Karpas-422 (cell line): ENCODE results near the gene RBM42. TPM values are rescaled to one million over a fixed set of nuclear protein-coding genes. Genes with fewer than 3 reads are reported as not detected.

Experiments
- DNase-seq: peaks from one replicate; pipeline ENCODE4 v3.0.0-alpha.2; 2015
- H2AFZ ChIP-seq: fragments of 200-600 bp; sonication (generic); 2 replicates; pipeline ENCODE4 v1.6.1; 2014; ENCODE audit warnings: antibody characterized with exemption, low read length, mixed read lengths
- H3K27ac ChIP-seq: fragments of 200-600 bp; sonication (generic); 2 replicates; pipeline ENCODE4 v1.5.1; 2014; ENCODE audit warnings: mild to moderate bottlenecking, low read length, moderate library complexity
- H3K27me3 ChIP-seq: fragments of 200-600 bp; sonication (generic); 2 replicates; pipeline ENCODE4 v1.6.1; 2014; ENCODE audit warnings: low read length, mixed read lengths
- H3K36me3 ChIP-seq: fragments of 200-600 bp; sonication (generic); 2 replicates; pipeline ENCODE4 v1.6.1; 2014; ENCODE audit warnings: low read length, mixed read lengths; ENCODE audit not compliant: insufficient read depth
- H3K4me1 ChIP-seq: fragments of 200-600 bp; sonication (generic); 2 replicates; pipeline ENCODE4 v1.6.1; 2014; ENCODE audit warnings: mild to moderate bottlenecking, low read length, mixed read lengths
- H3K4me2 ChIP-seq: fragments of 200-600 bp; sonication (generic); 2 replicates; pipeline ENCODE4 v1.6.1; 2014; ENCODE audit warnings: low read length, low read depth, mild to moderate bottlenecking; ENCODE audit not compliant: poor library complexity, severe bottlenecking
- H3K4me3 ChIP-seq: fragments of 200-600 bp; sonication (generic); 2 replicates; pipeline ENCODE4 v1.5.1; 2014; ENCODE audit warnings: mild to moderate bottlenecking, antibody characterized with exemption, low read length, mixed read lengths
- H3K79me2 ChIP-seq: fragments of 200-600 bp; sonication (generic); 2 replicates; pipeline ENCODE4 v1.6.1; 2014; ENCODE audit warnings: mild to moderate bottlenecking, low read length, mixed read lengths
- H3K9ac ChIP-seq: fragments of 200-600 bp; sonication (generic); 2 replicates; pipeline ENCODE4 v1.6.0; 2014; ENCODE audit warnings: low read length
- H3K9me2 ChIP-seq: fragments of 200-600 bp; sonication (generic), shearing (Covaris generic); replicated peaks from 2 replicates; pipeline ENCODE4 v1.6.0; 2014; ENCODE audit warnings: mild to moderate bottlenecking, low read length, moderate library complexity; ENCODE audit not compliant: insufficient read depth
- H3K9me3 ChIP-seq: fragments of 300-700, 200-600 bp; sonication (generic); 2 replicates; pipeline ENCODE4 v1.6.1; 2014; ENCODE audit warnings: low read length, mixed read lengths
- H4K20me1 ChIP-seq: fragments of 200-600 bp; sonication (generic); 2 replicates; pipeline ENCODE4 v1.6.1; 2014; ENCODE audit warnings: mild to moderate bottlenecking, antibody characterized with exemption, low read length, low read depth; ENCODE audit not compliant: insufficient read depth
- total RNA-seq: library from RNA; depleted of rRNA; stranded (reverse); fragments of >200 nt; shearing (Covaris generic); gene quantifications from 2 replicates; pipeline ENCODE4 v1.2.3, GENCODE V29; 2014; ENCODE audit warnings: low replicate concordance

The RBM42 gene
- total RNA-seq, 1 experiment from 2014 or later, result 36.9 TPM

- peak within 1 kb of the TSS; percentile 77 for H3K4me3 ChIP-seq
- H3K36me3 ChIP-seq, result no peaks in the 10 kb centered on the region
- peak within 1 kb of the TSS; percentile 80 for H3K9ac ChIP-seq
- no peaks in the 10 kb centered on the region for H3K9me2 ChIP-seq
- no peaks in the 10 kb centered on the region for H3K9me3 ChIP-seq
- no peaks in the 10 kb centered on the region for H3K27me3 ChIP-seq
- peak; percentile 78 for DNase-seq
- peak within 1 kb of the TSS; percentile 98 for H3K4me2 ChIP-seq
- H3K27ac ChIP-seq, result peak within 1 kb of the TSS; percentile 48; the same call in 1 of the 2 replicates
- H3K79me2 ChIP-seq, result no peaks in the 10 kb centered on the region
- peak within 1 kb of the TSS; percentile 79; the same call in 1 of the 2 replicates for H2AFZ ChIP-seq
- peaks cover 42% of the 10 kb centered on the region for H3K4me1 ChIP-seq
- no peaks in the 10 kb centered on the region for H4K20me1 ChIP-seq
These were observed 12.8 kb downstream of the RBM42 start, which contains the start of gene ETV2 for GRCh38 chr19:35641515-35642151. ETV2 (plus strand) TSS chr19:35641745; CDS start chr19:35642461, 716 bp downstream.

- H3K9ac ChIP-seq, result peak overlapping the region; percentile 80
- H3K36me3 ChIP-seq, result no peaks in the 10 kb centered on the region
- no peak overlapping the region for H3K27ac ChIP-seq
- H3K4me1 ChIP-seq, result peaks cover 42% of the 10 kb centered on the region
- no peaks in the 10 kb centered on the region for H3K9me3 ChIP-seq
- H3K79me2 ChIP-seq, result no peaks in the 10 kb centered on the region
- peak overlapping the region; percentile 77 for H3K4me3 ChIP-seq
- no peaks in the 10 kb centered on the region for H3K9me2 ChIP-seq
- no peaks in the 10 kb centered on the region for H4K20me1 ChIP-seq
- H2AFZ ChIP-seq, result no peak overlapping the region
- no peaks in the 10 kb centered on the region for H3K27me3 ChIP-seq
- H3K4me2 ChIP-seq, result peak overlapping the region; percentile 98
- no peak for DNase-seq
These were observed 13.5 kb downstream of the RBM42 start for GRCh38 chr19:35642312-35642711.

DNA sequence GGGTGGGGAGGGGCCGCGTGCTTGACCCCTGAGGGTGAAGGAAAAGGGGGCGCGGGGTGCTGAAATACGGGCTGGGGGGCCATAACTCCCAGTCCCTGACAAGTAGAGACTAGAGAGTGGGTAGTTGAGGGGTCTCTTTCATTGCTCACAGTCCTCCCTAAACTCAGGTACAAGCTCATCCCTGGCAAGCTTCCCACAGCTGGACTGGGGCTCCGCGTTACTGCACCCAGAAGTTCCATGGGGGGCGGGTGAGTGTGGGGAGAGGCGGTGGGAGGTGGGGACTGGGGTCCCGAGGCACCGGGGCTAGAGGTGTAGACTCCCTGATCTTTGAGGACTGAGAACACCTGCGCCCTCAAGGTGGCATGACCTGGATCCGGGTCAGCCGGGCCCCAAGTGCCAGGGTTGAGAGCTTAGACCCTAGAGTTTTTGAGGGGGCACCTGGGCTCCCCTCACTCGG is 14.0 kb downstream of the RBM42 start:
- H3K4me3 ChIP-seq, result peak overlapping the region; percentile 77
- H3K36me3 ChIP-seq, result no peaks in the 10 kb centered on the region
- peak overlapping the region; percentile 80 for H3K9ac ChIP-seq
- no peaks in the 10 kb centered on the region for H4K20me1 ChIP-seq
- H3K27ac ChIP-seq, result no peak overlapping the region
- peak overlapping the region; percentile 98 for H3K4me2 ChIP-seq
- no peak for DNase-seq
- H2AFZ ChIP-seq, result peak overlapping the region; percentile 87
- no peaks in the 10 kb centered on the region for H3K27me3 ChIP-seq
- H3K79me2 ChIP-seq, result no peaks in the 10 kb centered on the region
- H3K9me2 ChIP-seq, result no peaks in the 10 kb centered on the region
- no peaks in the 10 kb centered on the region for H3K9me3 ChIP-seq
- peaks cover 47% of the 10 kb centered on the region for H3K4me1 ChIP-seq

DNA sequence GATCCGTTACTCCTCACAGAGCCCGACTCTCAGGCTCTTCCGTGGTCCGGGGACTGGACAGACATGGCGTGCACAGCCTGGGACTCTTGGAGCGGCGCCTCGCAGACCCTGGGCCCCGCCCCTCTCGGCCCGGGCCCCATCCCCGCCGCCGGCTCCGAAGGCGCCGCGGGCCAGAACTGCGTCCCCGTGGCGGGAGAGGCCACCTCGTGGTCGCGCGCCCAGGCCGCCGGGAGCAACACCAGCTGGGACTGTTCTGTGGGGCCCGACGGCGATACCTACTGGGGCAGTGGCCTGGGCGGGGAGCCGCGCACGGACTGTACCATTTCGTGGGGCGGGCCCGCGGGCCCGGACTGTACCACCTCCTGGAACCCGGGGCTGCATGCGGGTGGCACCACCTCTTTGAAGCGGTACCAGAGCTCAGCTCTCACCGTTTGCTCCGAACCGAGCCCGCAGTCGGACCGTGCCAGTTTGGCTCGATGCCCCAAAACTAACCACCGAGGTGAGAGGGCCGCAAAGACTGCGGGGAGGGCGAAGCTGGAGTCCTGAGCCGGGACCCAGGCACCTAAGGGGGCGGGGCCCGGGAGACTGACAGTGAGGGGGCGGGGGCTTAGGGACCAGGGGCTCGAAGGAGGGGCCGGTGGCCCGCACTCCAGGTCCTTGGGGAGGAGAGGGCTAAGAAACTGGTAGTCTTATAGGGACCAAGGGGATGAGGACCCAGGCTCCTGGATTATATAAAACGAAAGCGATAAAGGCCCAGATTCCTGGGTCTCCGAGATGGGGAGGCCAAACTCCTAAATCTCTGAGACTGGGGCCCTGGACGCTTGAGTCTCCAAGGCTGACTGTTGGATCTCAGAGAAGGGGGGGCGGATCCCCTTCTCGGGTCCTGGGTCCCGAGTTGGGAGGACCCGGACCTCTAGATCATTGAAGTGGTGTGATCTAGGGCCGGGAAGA is 14.7 kb downstream of the RBM42 start:
- H3K9ac ChIP-seq, result peak overlapping the region; percentile 80
- H3K4me2 ChIP-seq, result peak overlapping the region; percentile 98
- peak overlapping the region; percentile 77 for H3K4me3 ChIP-seq
- peak overlapping the region; percentile 36 for H3K27ac ChIP-seq
- peaks cover 47% of the 10 kb centered on the region for H3K4me1 ChIP-seq
- no peaks in the 10 kb centered on the region for H3K9me3 ChIP-seq
- H3K9me2 ChIP-seq, result no peaks in the 10 kb centered on the region
- peak; percentile 93 for DNase-seq
- H3K36me3 ChIP-seq, result no peaks in the 10 kb centered on the region
- H4K20me1 ChIP-seq, result no peaks in the 10 kb centered on the region
- peak overlapping the region; percentile 87 for H2AFZ ChIP-seq
- no peaks in the 10 kb centered on the region for H3K27me3 ChIP-seq
- peaks cover 4% of the 10 kb centered on the region for H3K79me2 ChIP-seq

DNA sequence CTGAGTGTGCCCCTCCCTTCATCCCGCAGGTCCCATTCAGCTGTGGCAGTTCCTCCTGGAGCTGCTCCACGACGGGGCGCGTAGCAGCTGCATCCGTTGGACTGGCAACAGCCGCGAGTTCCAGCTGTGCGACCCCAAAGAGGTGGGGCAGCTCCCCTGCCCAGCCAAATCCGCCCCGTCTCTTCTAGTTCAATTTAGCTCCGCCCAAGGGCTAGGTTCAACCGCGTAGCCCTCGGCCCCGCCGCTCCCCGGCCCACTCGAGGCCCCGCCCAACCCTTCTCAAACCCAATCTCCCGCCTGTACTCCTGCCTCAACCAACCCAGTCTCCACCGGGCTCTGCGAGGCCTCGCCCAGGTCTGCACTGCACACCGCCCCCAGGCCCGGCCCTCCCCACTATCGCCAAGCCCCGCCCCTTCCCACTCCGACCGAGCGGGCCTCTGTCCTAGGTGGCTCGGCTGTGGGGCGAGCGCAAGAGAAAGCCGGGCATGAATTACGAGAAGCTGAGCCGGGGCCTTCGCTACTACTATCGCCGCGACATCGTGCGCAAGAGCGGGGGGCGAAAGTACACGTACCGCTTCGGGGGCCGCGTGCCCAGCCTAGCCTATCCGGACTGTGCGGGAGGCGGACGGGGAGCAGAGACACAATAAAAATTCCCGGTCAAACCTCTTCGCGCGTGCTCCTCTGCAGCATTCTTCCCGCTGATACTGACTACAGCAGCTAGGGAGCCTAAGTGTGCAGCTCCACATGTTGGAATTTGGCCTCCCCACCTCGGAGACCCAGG is 15.6 kb downstream of the RBM42 start:
- Histone ChIP-seq H3K79me2 (peaks cover 12% of the 10 kb centered on the region), H2AFZ (peak overlapping the region; percentile 30; the same call in 1 of the 2 replicates), H3K9me2 (no peaks in the 10 kb centered on the region), H3K4me3 (peak overlapping the region; percentile 77), H3K9ac (peak overlapping the region; percentile 80), H4K20me1 (no peaks in the 10 kb centered on the region; the same call in 1 of the 2 replicates), H3K9me3 (no peaks in the 10 kb centered on the region), H3K27ac (peak overlapping the region; percentile 36), H3K4me2 (peak overlapping the region; percentile 98), H3K36me3 (no peaks in the 10 kb centered on the region), H3K4me1 (peaks cover 49% of the 10 kb centered on the region), H3K27me3 (no peaks in the 10 kb centered on the region)
- DNase-seq, result peak; percentile 98

GRCh38 chr19:35644987-35645679 is 16.3 kb downstream of the RBM42 start:
- H3K27ac ChIP-seq, result no peak overlapping the region
- H3K9ac ChIP-seq, result peak overlapping the region; percentile 29; the same call in 1 of the 2 replicates
- peaks cover 20% of the 10 kb centered on the region for H3K79me2 ChIP-seq
- no peaks in the 10 kb centered on the region for H3K27me3 ChIP-seq
- peak overlapping the region; percentile 98 for H3K4me2 ChIP-seq
- H2AFZ ChIP-seq, result peak overlapping the region; percentile 30; the same call in 1 of the 2 replicates
- H3K9me3 ChIP-seq, result no peaks in the 10 kb centered on the region
- H3K9me2 ChIP-seq, result no peaks in the 10 kb centered on the region
- H3K4me1 ChIP-seq, result peaks cover 53% of the 10 kb centered on the region
- no peaks in the 10 kb centered on the region for H3K36me3 ChIP-seq
- H4K20me1 ChIP-seq, result no peaks in the 10 kb centered on the region; the same call in 1 of the 2 replicates
- peak overlapping the region; percentile 7; the same call in 1 of the 2 replicates for H3K4me3 ChIP-seq
- peak; percentile 90 for DNase-seq

DNA sequence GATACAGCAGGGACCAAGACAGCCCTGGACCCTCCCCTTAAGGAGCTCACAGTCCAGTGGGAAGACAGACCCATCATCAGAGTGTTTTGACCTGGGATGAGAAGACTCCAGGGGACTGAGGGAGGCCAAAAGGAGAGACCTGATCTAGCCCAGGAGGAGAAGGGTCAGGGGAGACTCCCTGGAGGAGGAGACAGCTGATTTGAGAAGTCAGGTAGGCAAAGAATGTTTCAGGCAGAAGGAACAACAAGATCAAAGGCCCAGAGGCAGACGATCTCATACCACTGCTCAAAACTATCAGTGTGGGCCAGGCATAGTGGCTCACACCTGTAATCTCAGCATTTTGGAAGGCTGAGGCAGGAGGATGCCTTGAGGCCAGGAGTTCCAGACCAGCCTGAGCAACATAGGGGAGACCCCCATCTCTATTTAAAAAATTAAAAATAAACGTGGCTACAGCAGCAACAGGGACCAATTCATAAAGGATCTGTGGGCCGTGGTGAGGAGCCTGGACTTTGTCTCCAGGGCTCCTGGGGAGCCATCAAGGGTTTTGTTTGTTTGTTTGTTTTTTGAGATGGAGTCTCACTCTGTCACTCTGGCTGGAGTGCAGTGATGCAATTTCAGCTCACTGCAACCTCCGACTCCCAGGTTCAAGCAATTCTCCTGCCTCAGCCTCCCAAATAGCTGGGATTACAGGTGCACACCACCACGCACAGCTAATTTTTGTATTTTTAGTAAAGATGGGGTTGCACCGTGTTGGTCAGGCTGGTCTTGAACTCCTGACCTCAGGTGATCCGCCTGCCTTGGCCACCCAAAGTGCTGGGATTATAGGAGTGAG is 17.1 kb downstream of the RBM42 start:
- no peak overlapping the region for H3K4me3 ChIP-seq
- H3K27me3 ChIP-seq, result no peaks in the 10 kb centered on the region
- no peaks in the 10 kb centered on the region; the same call in 1 of the 2 replicates for H4K20me1 ChIP-seq
- no peaks in the 10 kb centered on the region for H3K9me3 ChIP-seq
- H3K9ac ChIP-seq, result no peak overlapping the region
- no peak overlapping the region for H3K4me2 ChIP-seq
- H3K4me1 ChIP-seq, result peaks cover 53% of the 10 kb centered on the region
- no peak overlapping the region for H2AFZ ChIP-seq
- H3K27ac ChIP-seq, result no peak overlapping the region
- H3K9me2 ChIP-seq, result no peaks in the 10 kb centered on the region
- no peak for DNase-seq
- peaks cover 2% of the 10 kb centered on the region; the same call in 1 of the 2 replicates for H3K36me3 ChIP-seq
- H3K79me2 ChIP-seq, result peaks cover 27% of the 10 kb centered on the region
